ENCODE data around the gene WTIP.
"Not testable (repeated sequence)": the region's sequence is repeated elsewhere in the genome, so short reads cannot be mapped to it uniquely, and the experiment has no call there.

WTIP gene

GRCh38 chr19:34474233-34474989 lies 7.1 kb upstream of the WTIP start:
- no peak for DNase-seq (ENCODE audit: extremely low read depth, low read depth)
- no peak for TF ChIP-seq CTCF (IDR thresholded peaks at IDR 0.05; ENCODE audit: low read depth, low read length)

GRCh38 chr19:34475026-34475974 lies 6.3 kb upstream of the WTIP start:
- no peak for DNase-seq (ENCODE audit: extremely low read depth, low read depth)
- no peak for TF ChIP-seq CTCF (IDR thresholded peaks at IDR 0.05; ENCODE audit: low read depth, low read length)

GRCh38 chr19:34475975-34476594 lies 5.5 kb upstream of the WTIP start:
- no peak for TF ChIP-seq CTCF (IDR thresholded peaks at IDR 0.05; ENCODE audit: low read depth, low read length)
- no peak for DNase-seq (ENCODE audit: extremely low read depth, low read depth)

DNA sequence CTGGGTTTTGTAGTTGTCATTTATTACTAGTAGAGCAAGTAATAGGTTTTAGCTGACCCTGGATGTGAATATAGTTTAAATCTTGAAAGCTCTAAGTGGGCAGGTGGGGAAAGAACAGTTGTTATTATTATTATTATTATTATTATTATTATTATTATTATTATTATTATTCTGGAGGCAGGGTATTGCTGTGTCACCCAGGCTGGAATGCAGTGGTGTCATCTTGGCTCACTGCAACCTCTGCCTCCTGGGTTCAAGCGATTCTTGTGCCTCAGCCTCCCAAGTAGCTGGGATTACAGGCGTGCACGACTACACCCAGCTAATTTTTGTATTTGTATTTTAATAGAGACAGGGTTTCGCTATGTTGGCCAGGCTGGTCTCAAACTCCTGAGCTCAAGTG lies 3.1 kb upstream of the WTIP start:
- DNase-seq (ENCODE audit: extremely low read depth, low read depth) = not testable (repeated sequence)

GRCh38 chr19:34479396-34479795 lies 2.2 kb upstream of the WTIP start:
- TF ChIP-seq CTCF (IDR thresholded peaks at IDR 0.05; ENCODE audit: low read depth, low read length) = no peak
- no peak for DNase-seq (ENCODE audit: extremely low read depth, low read depth)

GRCh38 chr19:34480491-34480890 lies 1.1 kb upstream of the WTIP start:
- no peak for TF ChIP-seq CTCF (IDR thresholded peaks at IDR 0.05; ENCODE audit: low read depth, low read length)
- DNase-seq (ENCODE audit: extremely low read depth, low read depth) = no peak

DNA sequence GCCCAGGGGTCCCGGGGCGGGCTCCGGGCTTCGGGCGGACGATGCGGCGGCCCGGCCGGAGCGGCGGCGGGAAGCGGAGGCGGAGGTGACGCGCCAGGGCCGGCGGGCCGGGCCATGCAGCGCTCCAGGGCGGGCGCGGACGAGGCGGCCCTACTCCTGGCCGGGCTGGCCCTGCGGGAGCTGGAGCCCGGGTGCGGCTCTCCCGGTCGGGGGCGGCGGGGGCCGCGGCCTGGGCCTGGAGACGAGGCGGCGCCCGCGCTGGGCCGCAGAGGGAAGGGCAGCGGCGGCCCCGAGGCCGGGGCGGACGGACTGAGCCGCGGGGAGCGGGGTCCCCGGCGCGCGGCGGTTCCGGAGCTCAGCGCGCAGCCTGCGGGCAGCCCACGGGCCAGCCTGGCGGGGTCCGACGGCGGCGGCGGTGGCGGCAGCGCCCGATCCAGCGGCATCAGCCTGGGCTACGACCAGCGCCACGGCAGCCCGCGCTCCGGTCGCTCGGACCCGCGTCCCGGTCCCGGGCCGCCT lies 362 bp downstream of the WTIP start:
- peak; percentile 23 for DNase-seq (ENCODE audit: extremely low read depth, low read depth)
- no peak for TF ChIP-seq CTCF (IDR thresholded peaks at IDR 0.05; ENCODE audit: low read depth, low read length)
